ENCODE results near the gene ADAMTS6.
A peak's percentile ranks its signal among the peaks of the same experiment; 100 is the strongest.

The ADAMTS6 gene

DNA sequence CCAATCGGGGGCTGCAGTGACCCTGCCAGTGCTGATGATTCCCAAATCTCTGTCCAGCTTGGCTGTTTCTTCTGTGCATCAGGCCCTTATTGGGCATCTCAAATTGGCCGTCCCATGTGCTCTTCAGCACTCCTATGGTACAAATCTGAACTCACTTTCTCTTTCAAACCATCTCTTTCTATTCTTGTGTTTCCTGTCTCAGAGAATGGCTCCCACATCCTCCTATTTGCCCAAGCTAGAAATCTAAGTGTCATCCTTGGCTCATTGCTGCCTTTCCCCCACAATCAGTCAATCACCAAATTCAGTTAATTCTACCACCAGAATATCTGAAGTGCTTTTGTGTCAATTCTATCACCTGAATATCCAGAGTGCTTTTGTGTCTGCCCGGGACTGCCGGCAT, 376.4 kb downstream of the ADAMTS6 start:
- no peak overlapping the region for H3K27ac ChIP-seq (ENCODE audit: insufficient read depth in 1 of 2, low read depth in 1 of 2, low read length in 2 of 2, poor library complexity in 1 of 2, severe bottlenecking in 2 of 2)
- CTCF ChIA-PET: interaction anchor here (1.4 to 6.5 kb wide), 2 partner anchors 56 to 379 kb away, joined by 3 to 65 read pairs; partner anchors contain the start of gene ADAMTS6
- DNase-seq: no peak
- no peaks in the 10 kb centered on the region for H3K27me3 ChIP-seq (replicated peaks in 2 of 5; ENCODE audit: control insufficient read depth in 4 of 5, insufficient read depth in 5 of 5, low read length in 4 of 5)
- H3K9me3 ChIP-seq (ENCODE audit: control extremely low read depth in 1 of 5, control insufficient read depth in 4 of 5, insufficient read depth in 2 of 5, low read depth in 1 of 5, low read length in 4 of 5): no peaks in the 10 kb centered on the region
- H3K4me1 ChIP-seq (ENCODE audit: control extremely low read depth in 1 of 4, control insufficient read depth in 4 of 4, insufficient read depth in 4 of 4, low read length in 3 of 4): peaks cover 6 to 16% (median 9%) of the 10 kb centered on the region in 4 experiments
- WGBS (ENCODE audit: insufficient coverage): 90% methylated on average over 4 of the region's 4 CpGs
- POLR2A ChIA-PET: no interaction called here
- H3K4me3 ChIP-seq (ENCODE audit: control insufficient read depth in 1 of 7, extremely low read depth in 1 of 7, insufficient read depth in 4 of 7, low read depth in 2 of 7, low read length in 6 of 7): no peak overlapping the region
- no peaks in the 10 kb centered on the region for H3K36me3 ChIP-seq (ENCODE audit: control insufficient read depth in 4 of 4, insufficient read depth in 4 of 4, low read length in 3 of 4)

DNA sequence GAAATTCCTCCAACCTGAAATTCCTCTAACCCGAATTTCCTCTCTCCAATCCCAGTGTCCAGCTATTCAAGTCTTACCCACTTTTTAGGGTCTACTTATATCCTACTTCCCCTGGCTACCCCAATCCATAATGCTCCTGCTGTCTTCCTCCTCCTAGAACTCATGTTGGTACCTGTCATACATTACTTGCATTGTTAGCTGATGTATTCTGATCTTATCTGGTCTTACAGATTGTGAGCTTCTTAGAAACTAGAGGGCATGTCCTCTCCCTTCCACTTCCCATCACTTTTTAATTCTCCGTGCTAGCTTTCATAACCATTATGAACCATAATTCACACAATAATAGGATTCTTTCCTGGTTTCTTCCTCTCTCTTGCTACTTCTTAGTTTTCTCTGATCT, 376.9 kb downstream of the ADAMTS6 start:
- peaks cover 6 to 16% (median 9%) of the 10 kb centered on the region in 4 experiments for H3K4me1 ChIP-seq (ENCODE audit: control extremely low read depth in 1 of 4, control insufficient read depth in 4 of 4, insufficient read depth in 4 of 4, low read length in 3 of 4)
- no peaks in the 10 kb centered on the region for H3K27me3 ChIP-seq (replicated peaks in 2 of 5; ENCODE audit: control insufficient read depth in 4 of 5, insufficient read depth in 5 of 5, low read length in 4 of 5)
- ChIA-PET CTCF (interaction anchor here (0.8 to 6.5 kb wide), 2 partner anchors 380 to 402 kb away, joined by 3 to 65 read pairs; partner anchors contain the start of gene ADAMTS6), POLR2A (no interaction called here)
- DNase-seq: no peak
- H3K4me3 ChIP-seq (ENCODE audit: control insufficient read depth in 1 of 7, extremely low read depth in 1 of 7, insufficient read depth in 4 of 7, low read depth in 2 of 7, low read length in 6 of 7): no peak overlapping the region
- H3K27ac ChIP-seq (ENCODE audit: insufficient read depth in 1 of 2, low read depth in 1 of 2, low read length in 2 of 2, poor library complexity in 1 of 2, severe bottlenecking in 2 of 2): no peak overlapping the region
- 100% methylated on average over 2 of the region's 2 CpGs for WGBS (ENCODE audit: insufficient coverage)
- H3K9me3 ChIP-seq (ENCODE audit: control extremely low read depth in 1 of 5, control insufficient read depth in 4 of 5, insufficient read depth in 2 of 5, low read depth in 1 of 5, low read length in 4 of 5): no peaks in the 10 kb centered on the region
- no peaks in the 10 kb centered on the region for H3K36me3 ChIP-seq (ENCODE audit: control insufficient read depth in 4 of 4, insufficient read depth in 4 of 4, low read length in 3 of 4)

DNA sequence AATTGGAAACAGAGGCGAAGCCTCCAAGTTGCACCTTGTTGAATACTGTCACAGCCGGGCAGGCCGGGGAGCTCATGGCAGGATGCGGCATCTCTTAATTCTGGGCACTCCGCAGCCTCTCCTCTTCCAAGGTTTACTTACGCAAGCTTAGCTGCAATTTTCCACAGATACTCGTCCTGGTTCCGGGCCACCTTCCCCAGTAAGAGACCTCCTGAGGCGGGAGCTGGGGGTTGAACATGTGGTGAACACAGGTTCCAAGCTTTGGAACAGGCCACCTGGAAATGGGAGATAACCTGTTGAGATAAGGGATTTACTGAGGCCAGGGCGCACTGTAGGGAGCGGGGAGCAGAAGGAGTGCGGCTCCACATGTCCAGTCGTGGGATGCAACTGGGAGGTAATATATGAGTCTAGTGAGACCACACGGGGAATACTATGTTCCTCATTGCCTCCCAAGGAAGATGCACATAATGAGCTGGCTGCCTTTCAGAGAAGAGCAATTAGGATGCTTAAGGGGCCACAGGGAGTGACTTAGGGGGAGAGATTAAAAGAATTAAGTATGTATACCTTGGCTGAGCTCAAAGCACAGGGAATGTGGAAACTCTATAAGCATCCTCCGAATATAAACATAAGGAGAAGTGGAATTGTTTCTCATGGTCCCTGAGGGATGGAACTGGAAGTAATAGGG, 377.8 kb downstream of the ADAMTS6 start:
- WGBS (ENCODE audit: insufficient coverage): 98% methylated on average over 15 of the region's 15 CpGs
- Histone ChIP-seq H3K27ac (ENCODE audit: insufficient read depth in 1 of 2, low read depth in 1 of 2, low read length in 2 of 2, poor library complexity in 1 of 2, severe bottlenecking in 2 of 2) (peak overlapping the region; percentile 64 to 82), H3K4me1 (ENCODE audit: control extremely low read depth in 1 of 4, control insufficient read depth in 4 of 4, insufficient read depth in 4 of 4, low read length in 3 of 4) (peaks cover 6 to 16% (median 9%) of the 10 kb centered on the region in 4 experiments), H3K36me3 (ENCODE audit: control insufficient read depth in 4 of 4, insufficient read depth in 4 of 4, low read length in 3 of 4) (no peaks in the 10 kb centered on the region), H3K27me3 (replicated peaks in 2 of 5; ENCODE audit: control insufficient read depth in 4 of 5, insufficient read depth in 5 of 5, low read length in 4 of 5) (no peaks in the 10 kb centered on the region), H3K4me3 (ENCODE audit: control insufficient read depth in 1 of 7, extremely low read depth in 1 of 7, insufficient read depth in 4 of 7, low read depth in 2 of 7, low read length in 6 of 7) (peak overlapping the region in 6 of 7 experiments; percentile 49 to 76 (median 70)), H3K9me3 (ENCODE audit: control extremely low read depth in 1 of 5, control insufficient read depth in 4 of 5, insufficient read depth in 2 of 5, low read depth in 1 of 5, low read length in 4 of 5) (no peaks in the 10 kb centered on the region)
- ChIA-PET CTCF (interaction anchor here (0.6 to 6.5 kb wide), 7 partner anchors 11 to 403 kb away, joined by 3 to 65 read pairs (median 3); partner anchors contain the start of gene ADAMTS6), POLR2A (interaction anchor here (0.6 to 1.6 kb wide), 2 partner anchors 68 to 460 kb away, joined by 3 to 10 read pairs; no protein-coding TSS in a partner anchor)
- peak in 1 of 3 donors; percentile 4 for DNase-seq

DNA sequence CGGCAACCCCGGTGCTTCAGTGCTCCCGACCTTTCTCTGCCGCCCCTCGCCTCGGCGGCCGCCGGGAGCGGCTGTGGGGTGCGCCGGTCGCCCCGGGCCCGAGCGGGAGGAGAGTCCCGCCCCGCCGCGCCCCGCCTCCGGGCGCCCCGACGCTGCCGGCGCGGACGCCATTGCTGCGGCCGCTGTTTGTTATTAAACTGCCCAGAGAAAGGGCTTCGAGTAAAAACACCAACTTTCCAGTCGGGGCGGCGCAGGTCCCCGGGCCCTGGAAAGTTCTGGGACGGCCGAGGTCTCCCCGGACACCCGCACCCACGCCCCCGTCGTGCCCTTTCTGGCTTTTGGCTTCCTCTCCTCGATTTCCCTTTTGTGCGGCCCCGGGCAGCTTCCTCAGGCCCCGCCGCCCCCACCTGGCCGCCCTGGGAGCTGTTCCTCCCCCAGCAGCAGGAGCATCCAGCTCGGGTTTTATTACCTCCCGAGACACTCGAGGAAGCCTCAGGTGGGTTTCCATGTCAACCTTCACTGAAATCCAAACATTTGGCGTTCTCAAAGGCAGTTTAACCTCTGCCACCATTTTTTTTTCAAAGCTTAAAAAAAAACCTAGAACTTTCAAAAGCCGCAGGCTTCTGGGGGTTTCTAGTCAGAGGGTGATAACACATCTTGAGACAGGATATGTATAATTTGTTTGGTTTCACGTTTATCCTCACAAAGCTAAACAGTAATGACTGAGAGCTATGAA, 378.6 kb downstream of the ADAMTS6 start:
- under 1% methylated on average over 52 of the region's 55 CpGs for WGBS (ENCODE audit: insufficient coverage)
- peak overlapping the region; percentile 64 to 82 for H3K27ac ChIP-seq (ENCODE audit: insufficient read depth in 1 of 2, low read depth in 1 of 2, low read length in 2 of 2, poor library complexity in 1 of 2, severe bottlenecking in 2 of 2)
- POLR2A ChIA-PET: interaction anchor here (1.6 kb wide), 1 partner anchor 68 kb away, joined by 10 read pairs; no protein-coding TSS in a partner anchor
- H3K9me3 ChIP-seq (ENCODE audit: control extremely low read depth in 1 of 5, control insufficient read depth in 4 of 5, insufficient read depth in 2 of 5, low read depth in 1 of 5, low read length in 4 of 5): no peaks in the 10 kb centered on the region
- H3K4me3 ChIP-seq (ENCODE audit: control insufficient read depth in 1 of 7, extremely low read depth in 1 of 7, insufficient read depth in 4 of 7, low read depth in 2 of 7, low read length in 6 of 7): peak overlapping the region; percentile 49 to 76 (median 68)
- peak; percentile 77 to 91 (median 88) for DNase-seq
- CTCF ChIA-PET: interaction anchor here (0.6 to 6.5 kb wide), 6 partner anchors 11 to 382 kb away, joined by 3 to 65 read pairs (median 3); partner anchors contain the start of gene ADAMTS6
- H3K36me3 ChIP-seq (ENCODE audit: control insufficient read depth in 4 of 4, insufficient read depth in 4 of 4, low read length in 3 of 4): no peaks in the 10 kb centered on the region
- H3K27me3 ChIP-seq (replicated peaks in 2 of 5; ENCODE audit: control insufficient read depth in 4 of 5, insufficient read depth in 5 of 5, low read length in 4 of 5): no peaks in the 10 kb centered on the region
- H3K4me1 ChIP-seq (ENCODE audit: control extremely low read depth in 1 of 4, control insufficient read depth in 4 of 4, insufficient read depth in 4 of 4, low read length in 3 of 4): peaks cover 6 to 16% (median 9%) of the 10 kb centered on the region in 4 experiments

DNA sequence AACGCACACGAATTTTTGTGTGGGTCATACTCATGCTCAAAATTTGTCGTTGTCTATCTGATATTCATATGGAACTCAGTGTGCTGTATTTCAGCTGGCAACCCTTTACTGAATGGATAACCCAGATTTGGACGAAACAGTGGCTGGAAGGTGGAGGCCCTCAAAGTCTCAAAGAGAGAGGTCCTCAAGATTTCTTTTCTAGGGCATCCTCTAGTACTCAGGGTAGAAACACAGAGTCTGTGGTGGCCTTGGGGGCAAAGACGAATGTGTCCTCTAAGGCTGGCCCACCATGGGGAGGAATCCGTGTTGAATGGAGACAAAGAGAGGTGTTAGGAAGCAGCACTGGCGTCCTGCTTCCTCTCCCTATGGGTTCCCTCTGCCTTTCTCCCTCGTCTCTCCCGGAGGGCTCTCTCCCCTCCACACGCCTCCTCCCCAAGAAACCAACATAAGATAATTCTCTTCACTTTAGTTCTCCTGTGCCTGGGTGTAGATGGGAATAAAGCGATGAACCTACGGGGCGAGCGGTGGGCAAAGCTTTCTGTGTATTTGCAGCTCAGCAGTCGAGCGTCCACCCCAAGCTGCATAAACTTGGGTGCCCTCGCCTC, 379.2 kb downstream of the ADAMTS6 start:
- 43% methylated on average over 11 of the region's 17 CpGs for WGBS (ENCODE audit: insufficient coverage)
- peak overlapping the region; percentile 49 to 76 (median 68) for H3K4me3 ChIP-seq (ENCODE audit: control insufficient read depth in 1 of 7, extremely low read depth in 1 of 7, insufficient read depth in 4 of 7, low read depth in 2 of 7, low read length in 6 of 7)
- peak overlapping the region; percentile 64 to 82 for H3K27ac ChIP-seq (ENCODE audit: insufficient read depth in 1 of 2, low read depth in 1 of 2, low read length in 2 of 2, poor library complexity in 1 of 2, severe bottlenecking in 2 of 2)
- ChIA-PET POLR2A (interaction anchor here (1.6 kb wide), 1 partner anchor 67 kb away, joined by 10 read pairs; no protein-coding TSS in a partner anchor), CTCF (interaction anchor here (1.3 to 6.5 kb wide), 3 partner anchors 13 to 382 kb away, joined by 3 to 65 read pairs (median 4); partner anchors contain the start of gene ADAMTS6)
- H3K4me1 ChIP-seq (ENCODE audit: control extremely low read depth in 1 of 4, control insufficient read depth in 4 of 4, insufficient read depth in 4 of 4, low read length in 3 of 4): peaks cover 6 to 16% (median 9%) of the 10 kb centered on the region in 4 experiments
- no peaks in the 10 kb centered on the region for H3K36me3 ChIP-seq (ENCODE audit: control insufficient read depth in 4 of 4, insufficient read depth in 4 of 4, low read length in 3 of 4)
- no peaks in the 10 kb centered on the region for H3K9me3 ChIP-seq (ENCODE audit: control extremely low read depth in 1 of 5, control insufficient read depth in 4 of 5, insufficient read depth in 2 of 5, low read depth in 1 of 5, low read length in 4 of 5)
- no peak for DNase-seq
- H3K27me3 ChIP-seq (replicated peaks in 2 of 5; ENCODE audit: control insufficient read depth in 4 of 5, insufficient read depth in 5 of 5, low read length in 4 of 5): no peaks in the 10 kb centered on the region

DNA sequence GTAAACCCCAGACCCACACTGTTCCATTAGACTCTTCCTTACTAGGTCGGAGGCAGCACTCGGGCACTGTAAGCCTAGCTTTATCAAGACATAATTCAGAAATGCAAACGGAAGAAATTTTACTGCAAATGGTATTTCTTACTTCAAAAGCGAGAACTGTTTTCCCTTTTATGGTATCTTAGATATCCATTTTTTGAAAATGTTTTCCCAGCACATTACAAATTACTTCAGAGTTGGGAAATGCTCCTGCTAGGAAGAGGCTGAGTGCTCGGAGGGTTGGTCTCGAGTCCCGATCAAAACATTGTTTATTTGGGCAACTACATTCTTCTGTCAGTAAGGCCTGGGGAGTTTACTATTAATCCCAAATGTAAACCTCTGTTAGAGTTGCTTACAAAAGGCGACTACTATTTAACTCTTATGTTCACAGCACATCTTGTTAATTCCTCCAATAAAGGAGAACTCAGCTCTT, 380.1 kb downstream of the ADAMTS6 start:
- Histone ChIP-seq H3K27me3 (replicated peaks in 2 of 5; ENCODE audit: control insufficient read depth in 4 of 5, insufficient read depth in 5 of 5, low read length in 4 of 5) (no peaks in the 10 kb centered on the region), H3K4me1 (ENCODE audit: control extremely low read depth in 1 of 4, control insufficient read depth in 4 of 4, insufficient read depth in 4 of 4, low read length in 3 of 4) (peaks cover 6 to 16% (median 9%) of the 10 kb centered on the region in 4 experiments), H3K36me3 (ENCODE audit: control insufficient read depth in 4 of 4, insufficient read depth in 4 of 4, low read length in 3 of 4) (no peaks in the 10 kb centered on the region), H3K27ac (ENCODE audit: insufficient read depth in 1 of 2, low read depth in 1 of 2, low read length in 2 of 2, poor library complexity in 1 of 2, severe bottlenecking in 2 of 2) (no peak overlapping the region), H3K4me3 (ENCODE audit: control insufficient read depth in 1 of 7, extremely low read depth in 1 of 7, insufficient read depth in 4 of 7, low read depth in 2 of 7, low read length in 6 of 7) (no peak overlapping the region), H3K9me3 (ENCODE audit: control extremely low read depth in 1 of 5, control insufficient read depth in 4 of 5, insufficient read depth in 2 of 5, low read depth in 1 of 5, low read length in 4 of 5) (no peaks in the 10 kb centered on the region)
- DNase-seq: no peak
- ChIA-PET POLR2A (interaction anchor here (0.6 kb wide), 1 partner anchor 1098 kb away, joined by 4 read pairs; no protein-coding TSS in a partner anchor), CTCF (interaction anchor here (0.9 to 6.5 kb wide), 6 partner anchors 14 to 383 kb away, joined by 3 to 65 read pairs (median 4); partner anchors contain the start of gene ADAMTS6)
- 100% methylated on average over 6 of the region's 8 CpGs for WGBS (ENCODE audit: insufficient coverage)
